Gastrocnemius medialis (tissue), 4 donors: ENCODE data around the gene CCDC91.

Source experiments
- POLR2A ChIP-seq, 2 donors: fragments of 450-650 bp; IDR thresholded peaks; one replicate each; pipeline ENCODE4 v1.6.1; 2017; ENCODE audit warnings: antibody characterized with exemption in 2 of 2, mild to moderate bottlenecking in 2 of 2, moderate library complexity in 2 of 2
- TF ChIP-seq, protein P1 (sequence below), 5 experiments: fragments of 450-650 bp in 3 of 5; fragments of 200-600 bp in 2 of 5; sonication (generic) in 2 of 5; IDR thresholded peaks in 4 of 5; conservative IDR thresholded peaks in 1 of 5; 1 replicate in 4 of 5; 2 replicates in 1 of 5; pipeline ENCODE4 v1.5.1; 2016 to 2019; ENCODE audit warnings: antibody characterized with exemption in 5 of 5, mild to moderate bottlenecking in 3 of 5, moderate library complexity in 3 of 5

DNA sequence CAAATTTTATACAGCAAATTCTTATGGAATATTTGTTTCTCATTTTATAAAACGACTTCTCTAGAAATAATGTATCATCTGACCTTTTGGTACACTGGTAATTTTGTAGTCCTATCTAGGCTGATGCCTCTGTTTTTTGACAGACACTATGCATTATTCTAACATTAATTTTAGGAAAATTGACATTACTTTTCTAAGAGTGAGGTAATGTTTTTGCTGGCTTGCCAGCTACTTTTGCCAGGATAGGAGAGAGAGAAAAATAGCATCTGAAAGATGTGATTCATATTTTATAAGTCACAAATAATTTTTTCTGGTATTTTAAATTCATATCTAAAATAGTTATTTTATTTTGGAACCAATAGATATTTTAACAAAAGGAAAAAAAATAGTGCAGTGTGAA is 153.5 kb downstream of the CCDC91 start:
- TF ChIP-seq, protein P1, sequence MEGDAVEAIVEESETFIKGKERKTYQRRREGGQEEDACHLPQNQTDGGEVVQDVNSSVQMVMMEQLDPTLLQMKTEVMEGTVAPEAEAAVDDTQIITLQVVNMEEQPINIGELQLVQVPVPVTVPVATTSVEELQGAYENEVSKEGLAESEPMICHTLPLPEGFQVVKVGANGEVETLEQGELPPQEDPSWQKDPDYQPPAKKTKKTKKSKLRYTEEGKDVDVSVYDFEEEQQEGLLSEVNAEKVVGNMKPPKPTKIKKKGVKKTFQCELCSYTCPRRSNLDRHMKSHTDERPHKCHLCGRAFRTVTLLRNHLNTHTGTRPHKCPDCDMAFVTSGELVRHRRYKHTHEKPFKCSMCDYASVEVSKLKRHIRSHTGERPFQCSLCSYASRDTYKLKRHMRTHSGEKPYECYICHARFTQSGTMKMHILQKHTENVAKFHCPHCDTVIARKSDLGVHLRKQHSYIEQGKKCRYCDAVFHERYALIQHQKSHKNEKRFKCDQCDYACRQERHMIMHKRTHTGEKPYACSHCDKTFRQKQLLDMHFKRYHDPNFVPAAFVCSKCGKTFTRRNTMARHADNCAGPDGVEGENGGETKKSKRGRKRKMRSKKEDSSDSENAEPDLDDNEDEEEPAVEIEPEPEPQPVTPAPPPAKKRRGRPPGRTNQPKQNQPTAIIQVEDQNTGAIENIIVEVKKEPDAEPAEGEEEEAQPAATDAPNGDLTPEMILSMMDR (IDR thresholded peaks at IDR 0.05 in 4 of 5, conservative IDR thresholded peaks at IDR 0.05 in 1 of 5), result no peak
- TF ChIP-seq POLR2A (IDR thresholded peaks at IDR 0.05), result no peak
